GM12864 (cell line): ENCODE data around the gene CSF1R.
"Not testable (repeated sequence)": the region's sequence is repeated elsewhere in the genome, so short reads cannot be mapped to it uniquely, and the experiment has no call there.

ENCODE experiments used
- DNase-seq: peaks from one replicate; pipeline ENCODE4 v3.0.0-alpha.2; 2011; ENCODE audit warnings: low read depth
- H3K4me3 ChIP-seq: 2 replicates; pipeline ENCODE4 v1.5.1; 2011; ENCODE audit warnings: mild to moderate bottlenecking, low read depth, low read length, control low read depth
- CTCF ChIP-seq: IDR thresholded peaks from 2 replicates; pipeline ENCODE4 v1.5.1; 2011; ENCODE audit warnings: low read depth, mild to moderate bottlenecking, moderate library complexity, low read length, control low read depth, inconsistent platforms; ENCODE audit errors: missing control alignments

CSF1R gene

DNA sequence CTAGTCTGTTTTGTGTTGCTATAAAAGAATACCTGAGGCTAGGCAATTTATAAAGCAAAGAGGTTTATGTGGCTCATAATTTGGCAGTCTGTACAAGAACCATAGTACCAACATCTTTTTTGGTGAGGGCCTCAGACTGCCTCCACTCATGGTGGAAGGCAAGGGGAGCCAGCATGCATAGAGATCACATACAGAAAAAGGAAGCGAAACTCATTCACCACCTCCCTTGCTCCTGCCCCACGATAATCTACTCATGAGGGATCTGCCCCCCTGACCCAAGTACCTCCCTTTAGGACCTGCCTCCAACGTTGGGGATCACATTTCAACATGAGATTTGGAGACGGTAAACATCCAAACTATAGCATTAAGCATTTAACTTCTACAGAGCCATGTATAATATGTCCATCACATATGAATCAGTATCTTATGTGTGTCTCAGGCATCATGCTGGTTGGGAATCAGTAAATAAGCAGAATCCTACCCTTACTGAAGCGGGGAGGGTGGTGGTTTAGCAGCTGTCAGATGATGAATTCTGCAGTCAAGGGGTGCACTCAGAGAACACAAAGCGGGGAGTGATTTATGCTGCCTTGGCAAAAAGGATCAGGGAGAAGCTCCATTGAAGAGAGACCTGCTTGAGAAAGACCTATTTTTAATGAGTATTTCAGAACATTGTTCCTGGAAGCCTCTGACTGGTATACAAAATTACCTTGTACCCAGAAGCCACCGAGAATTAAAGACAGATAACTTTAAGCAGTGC is 51.0 kb downstream of the CSF1R start:
- no peak overlapping the region for H3K4me3 ChIP-seq
- DNase-seq: peak; percentile 10
- no peak for TF ChIP-seq CTCF

DNA sequence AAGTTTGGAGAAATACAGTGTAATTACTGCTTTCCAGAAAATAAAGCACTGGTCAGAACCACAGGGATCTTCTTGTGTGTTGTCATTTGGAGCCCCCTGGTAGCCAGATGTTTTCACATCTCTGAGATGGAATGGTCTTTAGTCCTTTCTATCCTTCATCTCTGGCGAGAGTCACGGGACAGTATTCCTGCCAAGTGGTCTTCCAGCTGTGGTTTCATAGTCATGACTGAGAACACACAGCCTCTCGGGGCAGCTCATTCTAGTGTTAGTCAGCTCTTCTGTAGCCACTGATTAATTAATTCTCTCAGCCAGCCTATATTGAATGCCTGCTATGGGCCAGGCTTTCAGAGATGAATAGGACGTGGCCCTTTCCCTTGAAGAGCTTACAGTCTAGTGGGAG is 51.7 kb downstream of the CSF1R start:
- H3K4me3 ChIP-seq: no peak overlapping the region
- TF ChIP-seq CTCF: no peak
- DNase-seq: no peak

DNA sequence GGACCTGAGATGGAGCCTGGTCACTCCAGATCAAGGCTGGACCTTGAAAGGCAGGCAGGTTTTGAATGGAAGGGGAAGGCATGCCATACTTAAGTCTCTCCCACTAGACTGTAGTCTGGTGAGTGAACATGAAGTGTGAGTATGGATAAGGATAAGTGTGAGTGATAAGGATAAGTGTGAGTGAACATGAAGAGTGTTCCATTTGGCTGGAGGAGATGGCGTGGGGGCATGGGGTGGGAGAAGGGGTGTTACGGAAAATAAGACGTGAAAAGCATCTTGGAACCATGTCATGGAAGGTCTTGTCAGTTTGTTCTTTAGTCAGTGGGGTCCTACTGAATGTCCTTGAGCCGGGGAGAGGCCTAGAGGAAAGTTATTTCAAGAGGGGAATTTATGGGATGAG is 53.0 kb downstream of the CSF1R start:
- no peak overlapping the region for H3K4me3 ChIP-seq
- DNase-seq: no peak
- no peak for TF ChIP-seq CTCF

GRCh38 chr5:150028047-150028446 is 58.3 kb downstream of the CSF1R start:
- H3K4me3 ChIP-seq, DNase-seq: not testable (repeated sequence)

GRCh38 chr5:150026682-150027172 is 59.6 kb downstream of the CSF1R start:
- TF ChIP-seq CTCF: no peak
- H3K4me3 ChIP-seq: no peak overlapping the region
- no peak for DNase-seq

GRCh38 chr5:150024346-150024984 is 61.9 kb downstream of the CSF1R start:
- no peak for TF ChIP-seq CTCF
- no peak for DNase-seq
- H3K4me3 ChIP-seq: no peak overlapping the region

GRCh38 chr5:150023136-150023535 is 63.2 kb downstream of the CSF1R start:
- no peak for TF ChIP-seq CTCF
- no peak for DNase-seq
- H3K4me3 ChIP-seq: no peak overlapping the region
